ENCODE results near the gene STKLD1.

DNA sequence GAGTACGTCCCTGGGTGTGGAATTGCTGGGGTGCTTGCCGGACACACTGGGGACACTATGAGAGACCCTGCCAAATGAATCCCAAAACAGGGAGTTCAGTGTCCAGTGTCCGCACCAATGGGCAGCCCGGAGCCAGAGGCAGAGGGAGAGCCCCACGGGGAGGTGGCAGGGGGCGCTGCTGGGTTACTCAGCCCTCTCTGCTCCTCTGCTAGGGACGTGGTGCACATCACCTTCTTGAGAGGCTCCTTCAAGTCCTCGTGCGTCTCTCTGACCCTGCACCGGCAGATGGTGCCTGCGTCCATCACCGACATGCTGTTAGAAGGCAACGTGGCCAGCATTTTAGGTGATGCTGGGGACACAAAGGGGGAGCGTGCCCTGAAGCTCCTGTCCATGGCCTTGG is 20.8 kb downstream of the STKLD1 start:
- TF ChIP-seq, protein P1, sequence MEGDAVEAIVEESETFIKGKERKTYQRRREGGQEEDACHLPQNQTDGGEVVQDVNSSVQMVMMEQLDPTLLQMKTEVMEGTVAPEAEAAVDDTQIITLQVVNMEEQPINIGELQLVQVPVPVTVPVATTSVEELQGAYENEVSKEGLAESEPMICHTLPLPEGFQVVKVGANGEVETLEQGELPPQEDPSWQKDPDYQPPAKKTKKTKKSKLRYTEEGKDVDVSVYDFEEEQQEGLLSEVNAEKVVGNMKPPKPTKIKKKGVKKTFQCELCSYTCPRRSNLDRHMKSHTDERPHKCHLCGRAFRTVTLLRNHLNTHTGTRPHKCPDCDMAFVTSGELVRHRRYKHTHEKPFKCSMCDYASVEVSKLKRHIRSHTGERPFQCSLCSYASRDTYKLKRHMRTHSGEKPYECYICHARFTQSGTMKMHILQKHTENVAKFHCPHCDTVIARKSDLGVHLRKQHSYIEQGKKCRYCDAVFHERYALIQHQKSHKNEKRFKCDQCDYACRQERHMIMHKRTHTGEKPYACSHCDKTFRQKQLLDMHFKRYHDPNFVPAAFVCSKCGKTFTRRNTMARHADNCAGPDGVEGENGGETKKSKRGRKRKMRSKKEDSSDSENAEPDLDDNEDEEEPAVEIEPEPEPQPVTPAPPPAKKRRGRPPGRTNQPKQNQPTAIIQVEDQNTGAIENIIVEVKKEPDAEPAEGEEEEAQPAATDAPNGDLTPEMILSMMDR (IDR thresholded peaks at IDR 0.05), result peak in 1 of 6 experiments; percentile 16
- TF ChIP-seq POLR2A (IDR thresholded peaks at IDR 0.05), result no peak
